A549 (cell line): Measurements from ENCODE around the gene PCBP3. TPM values are rescaled to one million over a fixed set of nuclear protein-coding genes. Genes with fewer than 3 reads are reported as not detected.

Source experiments
- ATAC-seq, 2 experiments: fragments of 200-7000 bp in 1 of 2; fragments of >200 bp in 1 of 2; cut with Nextera tagmentation in 1 of 2; cut with Tn5 transposase in 1 of 2; 3 replicates each; pipeline versions ENCODE4 v1.8.0 to v1.9.1; 2018 to 2020; ENCODE audit warnings: mild to moderate bottlenecking in 1 of 2, moderate library complexity in 1 of 2
- CTCF ChIA-PET: fragments of 300-600 bp; sonication (Branson Sonifier 250); formaldehyde crosslinking; extraction: SDS; loops from one replicate; lab custom pipeline; 2021; ENCODE audit warnings: antibody characterized with exemption, inconsistent platforms; lab: Yijun Ruan, JAX
- POLR2A ChIA-PET: fragments of 350-600 bp; formaldehyde crosslinking; extraction: SDS; loops from one replicate; lab custom pipeline; 2021; ENCODE audit warnings: antibody characterized with exemption, inconsistent platforms; lab: Yijun Ruan, JAX
- DNase-seq, 2 experiments: peaks; one replicate each; pipeline versions ENCODE4 v3.0.0 to v3.0.0-alpha.2; 2011 to 2016; ENCODE audit warnings: low read depth in 1 of 2, low spot score in 1 of 2
- FAIRE-seq: peaks from 2 replicates; lab custom pipeline; 2011; peaks lifted over from hg19 to GRCh38; lab: Jason Lieb, UNC
- H3K27ac ChIP-seq, 2 experiments: fragments of >200 bp; sonication (Bioruptor Twin); formaldehyde crosslinking; 3 replicates each; pipeline ENCODE4 v1.5.1; 2016 to 2017
- H3K4me1 ChIP-seq: fragments of >200 bp; sonication (Bioruptor Twin); formaldehyde crosslinking; 3 replicates; pipeline ENCODE4 v1.6.1; 2016
- H3K4me2 ChIP-seq: fragments of >200 bp; sonication (Bioruptor Twin); formaldehyde crosslinking; 3 replicates; pipeline ENCODE4 v1.6.1; 2016
- H3K4me3 ChIP-seq: fragments of >200 bp; sonication (Bioruptor Twin); formaldehyde crosslinking; 3 replicates; pipeline ENCODE4 v1.5.1; 2016
- H3K9me3 ChIP-seq: fragments of >200 bp; sonication (Bioruptor Twin); formaldehyde crosslinking; 3 replicates; pipeline ENCODE4 v1.6.1; 2016
- BHLHE40 ChIP-seq: IDR thresholded peaks from 2 replicates; pipeline ENCODE4 v1.6.1; 2012; ENCODE audit warnings: low read depth, low read length, inconsistent platforms
- CHD4 ChIP-seq: fragments of 200-600 bp; sonication (generic); IDR thresholded peaks from 2 replicates; pipeline ENCODE4 v1.6.1; 2016; ENCODE audit warnings: antibody characterized with exemption, mild to moderate bottlenecking, borderline replicate concordance
- CTCF ChIP-seq: fragments of >200 bp; sonication (Bioruptor Twin); formaldehyde crosslinking; IDR thresholded peaks from 3 replicates; pipeline ENCODE4 v1.5.1; 2016
- ESRRA ChIP-seq: fragments of 150-350 bp; IDR thresholded peaks from 2 replicates; pipeline ENCODE4 v1.6.1; 2014; ENCODE audit warnings: mild to moderate bottlenecking, low read length, borderline replicate concordance
- HOXA7 ChIP-seq: fragments of 250-450 bp; sonication (Bioruptor Pico); IDR thresholded peaks from 2 replicates; pipeline ENCODE4 v1.5.0; 2020; ENCODE audit warnings: mild to moderate bottlenecking, moderate library complexity
- HOXB5 ChIP-seq: fragments of 250-450 bp; sonication (Bioruptor Pico); IDR thresholded peaks from 2 replicates; pipeline ENCODE4 v1.5.0; 2020; ENCODE audit warnings: mild to moderate bottlenecking, moderate library complexity
- JUNB ChIP-seq: fragments of >200 bp; sonication (Bioruptor Twin); formaldehyde crosslinking; IDR thresholded peaks from 2 replicates; pipeline ENCODE4 v1.6.1; 2016
- KDM5A ChIP-seq: fragments of 200-600 bp; sonication (generic); IDR thresholded peaks from 2 replicates; pipeline ENCODE4 v1.6.1; 2016; ENCODE audit warnings: antibody characterized with exemption, mild to moderate bottlenecking
- MAZ ChIP-seq: fragments of 150-350 bp; IDR thresholded peaks from 2 replicates; pipeline ENCODE4 v1.6.1; 2014; ENCODE audit warnings: antibody characterized with exemption, low read depth, low read length, borderline replicate concordance
- NPAS2 ChIP-seq: fragments of 250-450 bp; sonication (Bioruptor Pico); IDR thresholded peaks from 2 replicates; pipeline ENCODE4 v1.8.0; 2022; ENCODE audit warnings: mild to moderate bottlenecking, moderate library complexity, borderline replicate concordance
- POLR2A ChIP-seq: IDR thresholded peaks from 2 replicates; pipeline ENCODE4 v1.6.1; 2012; ENCODE audit warnings: mild to moderate bottlenecking, low read length
- RAD21 ChIP-seq, 2 experiments: fragments of >200 bp in 1 of 2; sonication (Bioruptor Twin) in 1 of 2; formaldehyde crosslinking in 1 of 2; IDR thresholded peaks in 1 of 2; conservative IDR thresholded peaks in 1 of 2; 2 replicates in 1 of 2; 3 replicates in 1 of 2; pipeline ENCODE4 v1.6.1; 2012 to 2018; ENCODE audit warnings: inconsistent platforms in 1 of 2
- RFX5 ChIP-seq: fragments of 450-650 bp; IDR thresholded peaks from 2 replicates; pipeline ENCODE4 v1.7.1; 2014; ENCODE audit warnings: antibody characterized with exemption, mild to moderate bottlenecking, moderate library complexity
- TFCP2L1 ChIP-seq: fragments of 250-450 bp; sonication (Bioruptor Pico); IDR thresholded peaks from 2 replicates; pipeline ENCODE4 v1.5.0; 2021; ENCODE audit warnings: mild to moderate bottlenecking
- ZFP36 ChIP-seq: fragments of 450-650 bp; IDR thresholded peaks from 2 replicates; pipeline ENCODE4 v1.6.1; 2014; ENCODE audit warnings: borderline replicate concordance; ENCODE audit not compliant: partially characterized antibody
- WGBS: methylation state at CpG from one replicate; pipeline ENCODE4 v1.1.6; 2017; ENCODE audit errors: missing lambda C conversion rate; 5-methylcytosine and 5-hydroxymethylcytosine counted together
- polyA plus RNA-seq, 4 experiments: library from polyadenylated mRNA; depleted of rRNA in 3 of 4; stranded (reverse); fragments of >200 nt; fragmentation: RNase III in 1 of 4; extraction: RNeasy Plus Mini Kit Qiagen cat#74134 plus additional on column Dnase treatment in 1 of 4; gene quantifications; 2 replicates in 3 of 4; 3 replicates in 1 of 4; pipeline ENCODE4 v1.2.3, GENCODE V29; 2011 to 2017
- TF ChIP-seq, protein P1 (sequence below): fragments of 200-600 bp; sonication (generic); IDR thresholded peaks from 2 replicates; pipeline ENCODE4 v1.6.1; 2016; ENCODE audit warnings: antibody characterized with exemption, mild to moderate bottlenecking, moderate library complexity

The PCBP3 gene
- polyA plus RNA-seq, 2 of the 4 experiments (the other 2 are of a cell fraction) = 0.30 to 0.34 TPM

DNA sequence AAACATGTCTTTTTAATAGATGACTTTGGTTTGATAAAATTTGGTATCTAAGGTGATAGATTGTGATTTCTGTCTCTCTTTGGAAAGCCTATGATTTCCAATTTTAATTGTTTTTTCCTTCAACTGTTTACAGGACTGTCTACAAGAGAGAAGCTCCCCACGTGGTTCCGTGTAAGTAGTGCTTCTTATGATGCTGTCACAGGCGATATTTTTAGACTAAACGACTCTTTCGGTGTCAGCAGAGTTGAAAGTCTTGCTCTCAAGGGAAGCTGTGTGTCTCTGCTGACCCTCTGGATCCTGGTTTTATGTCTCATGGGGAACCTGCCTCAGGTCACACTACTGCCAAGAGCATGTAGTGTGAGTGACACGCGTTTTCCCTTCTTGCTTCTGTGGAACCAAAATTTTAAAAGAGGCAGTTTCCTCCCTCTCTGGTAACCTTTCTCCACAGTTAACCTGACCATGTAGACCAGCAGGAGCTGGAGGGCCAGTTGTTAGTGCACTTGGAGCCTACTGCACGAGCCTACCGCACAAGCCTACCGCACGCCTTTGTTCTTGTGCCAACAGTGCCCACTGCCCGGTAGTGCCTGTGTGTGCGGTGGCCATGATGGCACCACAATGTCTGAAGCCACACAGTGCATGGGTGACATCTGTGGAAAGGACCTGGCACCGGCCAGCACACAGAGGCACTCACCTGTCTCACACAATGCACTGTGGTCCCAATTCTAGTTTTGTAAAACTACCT lies 91.9 kb downstream of the PCBP3 start:
- FAIRE-seq (no peak), ATAC-seq (no peak), DNase-seq (no peak)
- Histone ChIP-seq H3K4me2 (no peak overlapping the region), H3K9me3 (no peaks in the 10 kb centered on the region), H3K4me3 (no peak overlapping the region), H3K27ac (no peak overlapping the region), H3K4me1 (no peaks in the 10 kb centered on the region)
- ChIA-PET CTCF (interaction anchor here (1.7 kb wide), 1 partner anchor 179 kb away, joined by 3 read pairs; no protein-coding TSS in a partner anchor), POLR2A (no interaction called here)
- TF ChIP-seq HOXA7 (CRISPR knock-in tag) (no peak), ESRRA (no peak), TFCP2L1 (CRISPR knock-in tag) (no peak), CHD4 (no peak), CTCF (no peak)
- WGBS = 50% methylated on average over 12 of the region's 14 CpGs

GRCh38 chr21:45736042-45736689 lies 92.6 kb downstream of the PCBP3 start:
- FAIRE-seq (no peak), ATAC-seq (no peak), DNase-seq (no peak)
- H3K9me3 ChIP-seq = no peaks in the 10 kb centered on the region
- H3K27ac ChIP-seq = no peak overlapping the region
- no peaks in the 10 kb centered on the region for H3K4me1 ChIP-seq
- ChIA-PET POLR2A (no interaction called here), CTCF (interaction anchor here (1.7 kb wide), 1 partner anchor 180 kb away, joined by 3 read pairs; no protein-coding TSS in a partner anchor)
- no peak overlapping the region for H3K4me3 ChIP-seq
- no peak for TF ChIP-seq POLR2A
- no peak for TF ChIP-seq KDM5A
- TF ChIP-seq BHLHE40 = no peak
- no peak for TF ChIP-seq JUNB
- no peak for TF ChIP-seq RAD21 (conservative IDR thresholded peaks at IDR 0.05 in 1 of 2, IDR thresholded peaks at IDR 0.05 in 1 of 2)
- TF ChIP-seq CTCF = no peak
- no peak for TF ChIP-seq HOXB5 (CRISPR knock-in tag)
- TF ChIP-seq ZFP36 = no peak
- no peak for TF ChIP-seq HOXA7 (CRISPR knock-in tag)
- no peak for TF ChIP-seq RFX5
- TF ChIP-seq, protein P1, sequence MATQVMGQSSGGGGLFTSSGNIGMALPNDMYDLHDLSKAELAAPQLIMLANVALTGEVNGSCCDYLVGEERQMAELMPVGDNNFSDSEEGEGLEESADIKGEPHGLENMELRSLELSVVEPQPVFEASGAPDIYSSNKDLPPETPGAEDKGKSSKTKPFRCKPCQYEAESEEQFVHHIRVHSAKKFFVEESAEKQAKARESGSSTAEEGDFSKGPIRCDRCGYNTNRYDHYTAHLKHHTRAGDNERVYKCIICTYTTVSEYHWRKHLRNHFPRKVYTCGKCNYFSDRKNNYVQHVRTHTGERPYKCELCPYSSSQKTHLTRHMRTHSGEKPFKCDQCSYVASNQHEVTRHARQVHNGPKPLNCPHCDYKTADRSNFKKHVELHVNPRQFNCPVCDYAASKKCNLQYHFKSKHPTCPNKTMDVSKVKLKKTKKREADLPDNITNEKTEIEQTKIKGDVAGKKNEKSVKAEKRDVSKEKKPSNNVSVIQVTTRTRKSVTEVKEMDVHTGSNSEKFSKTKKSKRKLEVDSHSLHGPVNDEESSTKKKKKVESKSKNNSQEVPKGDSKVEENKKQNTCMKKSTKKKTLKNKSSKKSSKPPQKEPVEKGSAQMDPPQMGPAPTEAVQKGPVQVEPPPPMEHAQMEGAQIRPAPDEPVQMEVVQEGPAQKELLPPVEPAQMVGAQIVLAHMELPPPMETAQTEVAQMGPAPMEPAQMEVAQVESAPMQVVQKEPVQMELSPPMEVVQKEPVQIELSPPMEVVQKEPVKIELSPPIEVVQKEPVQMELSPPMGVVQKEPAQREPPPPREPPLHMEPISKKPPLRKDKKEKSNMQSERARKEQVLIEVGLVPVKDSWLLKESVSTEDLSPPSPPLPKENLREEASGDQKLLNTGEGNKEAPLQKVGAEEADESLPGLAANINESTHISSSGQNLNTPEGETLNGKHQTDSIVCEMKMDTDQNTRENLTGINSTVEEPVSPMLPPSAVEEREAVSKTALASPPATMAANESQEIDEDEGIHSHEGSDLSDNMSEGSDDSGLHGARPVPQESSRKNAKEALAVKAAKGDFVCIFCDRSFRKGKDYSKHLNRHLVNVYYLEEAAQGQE = no peak
- TF ChIP-seq MAZ = no peak
- no peak for TF ChIP-seq NPAS2 (CRISPR knock-in tag)
- no peak overlapping the region for H3K4me2 ChIP-seq
- 51% methylated on average over 6 of the region's 10 CpGs for WGBS
